T-cell (primary cell): ENCODE results near the gene KATNB1. TPM values are rescaled to one million over a fixed set of nuclear protein-coding genes. Genes with fewer than 3 reads are reported as not detected.

Source experiments
- ATAC-seq, 4 experiments: fragments of 200-7000 bp in 3 of 4; fragments of 150-1000 bp in 1 of 4; cut with Tn5 transposase; replicated peaks in 1 of 4; 1 replicate in 3 of 4; 2 replicates in 1 of 4; pipeline ENCODE4 v1.10.0; 2021; ENCODE audit warnings: moderate library complexity in 3 of 4, mild to moderate bottlenecking in 2 of 4, moderate number of reproducible peaks in 1 of 4
- CTCF ChIA-PET, 2 donors: fragments of 300-600 bp; sonication (Branson Sonifier 250); formaldehyde crosslinking; loops; one replicate each; lab custom pipeline; 2022; ENCODE audit warnings: antibody characterized with exemption in 2 of 2; lab: Charles Lee
- POLR2A ChIA-PET, 2 donors: fragments of 300-600 bp; sonication (Branson Sonifier 250); formaldehyde crosslinking; loops; one replicate each; lab custom pipeline; 2022; ENCODE audit warnings: antibody characterized with exemption in 2 of 2; lab: Charles Lee
- DNase-seq, 35 experiments: peaks; one replicate each; pipeline versions ENCODE4 v3.0.0 to v3.0.0-alpha.2; 2013 to 2023
- H3K27ac ChIP-seq: one replicate; pipeline ENCODE4 v1.5.1; 2013; ENCODE audit warnings: low read length
- H3K27me3 ChIP-seq, 2 experiments: replicated peaks in 1 of 2; 1 replicate in 1 of 2; 2 replicates in 1 of 2; pipeline versions ENCODE4 v1.6.1 to v1.7.0; 2013; ENCODE audit warnings: low read length in 1 of 2, mixed read lengths in 1 of 2; ENCODE audit not compliant: control insufficient read depth in 2 of 2, insufficient read depth in 2 of 2; ENCODE audit errors: extremely low read depth in 1 of 2
- H3K36me3 ChIP-seq, 2 donors: 1 replicate in 1 of 2; 2 replicates in 1 of 2; pipeline versions ENCODE4 v1.6.1 to v1.7.0; 2013; ENCODE audit warnings: low read length in 1 of 2; ENCODE audit not compliant: control insufficient read depth in 2 of 2, insufficient read depth in 1 of 2; ENCODE audit errors: extremely low read depth in 1 of 2
- H3K4me1 ChIP-seq, 2 experiments: 1 replicate in 1 of 2; 2 replicates in 1 of 2; pipeline versions ENCODE4 v1.6.1 to v1.7.0; 2013; ENCODE audit warnings: low read length in 2 of 2, mixed read lengths in 1 of 2; ENCODE audit not compliant: insufficient read depth in 2 of 2, control insufficient read depth in 1 of 2; ENCODE audit errors: extremely low read depth in 1 of 2
- H3K4me3 ChIP-seq, 2 donors: 1 replicate in 1 of 2; 2 replicates in 1 of 2; pipeline versions ENCODE4 v1.5.1 to v1.7.0; 2013; ENCODE audit warnings: mild to moderate bottlenecking in 2 of 2, low read length in 1 of 2, moderate library complexity in 1 of 2; ENCODE audit not compliant: control insufficient read depth in 1 of 2; ENCODE audit errors: extremely low read depth in 1 of 2
- H3K9me3 ChIP-seq: 2 replicates; pipeline ENCODE4 v1.7.0; 2013
- H3K27ac Mint-ChIP-seq, 2 donors: one replicate each; pipeline ENCODE4 v1.8.0; 2020 to 2021; ENCODE audit warnings: mild to moderate bottlenecking in 2 of 2, mixed read lengths in 2 of 2
- H3K27me3 Mint-ChIP-seq, 2 donors: one replicate each; pipeline ENCODE4 v1.8.0; 2021 to 2022; ENCODE audit warnings: mixed read lengths in 2 of 2
- H3K36me3 Mint-ChIP-seq: one replicate; pipeline ENCODE4 v1.8.0; 2021; ENCODE audit warnings: mixed read lengths
- H3K4me1 Mint-ChIP-seq, 3 donors: one replicate each; pipeline ENCODE4 v1.8.0; 2020 to 2022; ENCODE audit warnings: mixed read lengths in 3 of 3, mild to moderate bottlenecking in 1 of 3
- H3K4me3 Mint-ChIP-seq, 3 donors: one replicate each; pipeline ENCODE4 v1.8.0; 2020 to 2022; ENCODE audit warnings: mild to moderate bottlenecking in 3 of 3, mixed read lengths in 3 of 3, moderate library complexity in 3 of 3
- H3K9me3 Mint-ChIP-seq, 3 donors: one replicate each; pipeline ENCODE4 v1.8.0; 2020 to 2022; ENCODE audit warnings: mixed read lengths in 3 of 3
- WGBS: methylation state at CpG from one replicate; pipeline ENCODE4 v1.1.5; 2013; ENCODE audit warnings: missing lambda C conversion rate; ENCODE audit not compliant: insufficient coverage; 5-methylcytosine and 5-hydroxymethylcytosine counted together
- total RNA-seq, 35 experiments: library from RNA in 6 of 35; stranded (reverse) in 6 of 35; fragments of 120-200 nt in 1 of 35; gene quantifications; one replicate each; pipeline versions ENCODE4 v1.2.1 to v1.2.4 and lab custom pipeline; 2013 to 2026

Gene KATNB1
- total RNA-seq, 5 donors from 2014 or later (not counting 1 experiment from before 2014, with no cell fraction given) = 23.0 to 28.0 (median 25.5) TPM

- H3K27me3 Mint-ChIP-seq = no peaks in the 10 kb centered on the region
- H3K4me1 Mint-ChIP-seq = no peaks in the 10 kb centered on the region
- WGBS = 92% methylated on average over 9 of the region's 17 CpGs
- H3K9me3 Mint-ChIP-seq = no peaks in the 10 kb centered on the region
- H3K27me3 ChIP-seq = peaks cover 0 to 2% of the 10 kb centered on the region in 2 experiments
- POLR2A ChIA-PET = interaction anchor here in 1 of 2 donors (0.6 kb wide), 1 partner anchor 35 kb away, joined by 8 read pairs; no protein-coding TSS in a partner anchor
- DNase-seq = no peak
- ATAC-seq = no peak
- H3K4me1 ChIP-seq = no peaks in the 10 kb centered on the region
- H3K27ac ChIP-seq = no peak overlapping the region
- no peak overlapping the region for H3K27ac Mint-ChIP-seq
- H3K4me3 ChIP-seq = no peak overlapping the region
- H3K9me3 ChIP-seq = no peaks in the 10 kb centered on the region
- no peaks in the 10 kb centered on the region for H3K36me3 Mint-ChIP-seq
- H3K4me3 Mint-ChIP-seq = no peak overlapping the region
- CTCF ChIA-PET = no interaction called here
- H3K36me3 ChIP-seq = no peaks in the 10 kb centered on the region
Observed at GRCh38 chr16:57765160-57765728, 29.7 kb downstream of the KATNB1 start.

- H3K9me3 ChIP-seq = no peaks in the 10 kb centered on the region
- Mint-ChIP-seq H3K9me3 (no peaks in the 10 kb centered on the region), H3K4me1 (no peaks in the 10 kb centered on the region), H3K4me3 (no peak overlapping the region), H3K36me3 (no peaks in the 10 kb centered on the region), H3K27me3 (no peaks in the 10 kb centered on the region), H3K27ac (no peak overlapping the region)
- no peak overlapping the region for H3K4me3 ChIP-seq
- WGBS = 84% methylated on average over 15 of the region's 15 CpGs
- ATAC-seq (no peak), DNase-seq (no peak)
- no peaks in the 10 kb centered on the region for H3K4me1 ChIP-seq
- H3K27me3 ChIP-seq = peaks cover 0 to 2% of the 10 kb centered on the region in 2 experiments
- no peaks in the 10 kb centered on the region for H3K36me3 ChIP-seq
- H3K27ac ChIP-seq = no peak overlapping the region
- ChIA-PET CTCF (no interaction called here), POLR2A (no interaction called here)
Observed at GRCh38 chr16:57766714-57767348, 31.3 kb downstream of the KATNB1 start.

- CTCF ChIA-PET = no interaction called here
- ATAC-seq = no peak
- Histone ChIP-seq H3K27ac (no peak overlapping the region), H3K27me3 (peaks cover 0 to 2% of the 10 kb centered on the region in 2 experiments), H3K36me3 (no peaks in the 10 kb centered on the region), H3K4me3 (no peak overlapping the region), H3K4me1 (no peaks in the 10 kb centered on the region), H3K9me3 (no peaks in the 10 kb centered on the region)
- POLR2A ChIA-PET = no interaction called here
- Mint-ChIP-seq H3K9me3 (no peaks in the 10 kb centered on the region), H3K4me1 (no peaks in the 10 kb centered on the region), H3K36me3 (no peaks in the 10 kb centered on the region), H3K4me3 (no peak overlapping the region), H3K27ac (no peak overlapping the region), H3K27me3 (no peaks in the 10 kb centered on the region)
- 91% methylated on average over 17 of the region's 22 CpGs for WGBS
- DNase-seq = no peak
Observed at GRCh38 chr16:57769541-57770145, 34.1 kb downstream of the KATNB1 start.

- Histone ChIP-seq H3K27ac (no peak overlapping the region), H3K27me3 (peaks cover 0 to 3% of the 10 kb centered on the region in 2 experiments), H3K9me3 (no peaks in the 10 kb centered on the region), H3K36me3 (no peaks in the 10 kb centered on the region), H3K4me3 (no peak overlapping the region), H3K4me1 (no peaks in the 10 kb centered on the region)
- Mint-ChIP-seq H3K36me3 (no peaks in the 10 kb centered on the region), H3K4me1 (no peaks in the 10 kb centered on the region), H3K27ac (no peak overlapping the region), H3K4me3 (no peak overlapping the region), H3K9me3 (no peaks in the 10 kb centered on the region), H3K27me3 (no peaks in the 10 kb centered on the region)
- WGBS = 90% methylated on average over 12 of the region's 15 CpGs
- ChIA-PET POLR2A (no interaction called here), CTCF (no interaction called here)
- no peak for DNase-seq
- ATAC-seq = no peak
Observed at GRCh38 chr16:57770361-57770760, 34.8 kb downstream of the KATNB1 start.

- Mint-ChIP-seq H3K4me3 (no peak overlapping the region), H3K36me3 (no peaks in the 10 kb centered on the region), H3K27ac (no peak overlapping the region), H3K4me1 (no peaks in the 10 kb centered on the region), H3K9me3 (no peaks in the 10 kb centered on the region), H3K27me3 (no peaks in the 10 kb centered on the region)
- WGBS = 89% methylated on average over 20 of the region's 26 CpGs
- H3K27ac ChIP-seq = no peak overlapping the region
- no peaks in the 10 kb centered on the region for H3K36me3 ChIP-seq
- DNase-seq (no peak), ATAC-seq (no peak)
- no peaks in the 10 kb centered on the region for H3K4me1 ChIP-seq
- ChIA-PET POLR2A (no interaction called here), CTCF (no interaction called here)
- H3K4me3 ChIP-seq = no peak overlapping the region
- no peaks in the 10 kb centered on the region for H3K9me3 ChIP-seq
- peaks cover 0 to 7% of the 10 kb centered on the region in 2 experiments for H3K27me3 ChIP-seq
Observed at GRCh38 chr16:57771141-57771785, 35.7 kb downstream of the KATNB1 start.

- no peaks in the 10 kb centered on the region for H3K36me3 ChIP-seq
Observed at GRCh38 chr16:57773019-57773418, 37.4 kb downstream of the KATNB1 start.

More at GRCh38 chr16:57773019-57773418, 37.4 kb downstream of the KATNB1 start:
- ATAC-seq (no peak), DNase-seq (no peak)
- Mint-ChIP-seq H3K9me3 (no peaks in the 10 kb centered on the region), H3K27ac (no peak overlapping the region), H3K27me3 (no peaks in the 10 kb centered on the region), H3K4me1 (no peaks in the 10 kb centered on the region), H3K36me3 (no peaks in the 10 kb centered on the region), H3K4me3 (no peak overlapping the region)
- no peak overlapping the region for H3K4me3 ChIP-seq
- H3K9me3 ChIP-seq = no peaks in the 10 kb centered on the region
- 77% methylated on average over 9 of the region's 11 CpGs for WGBS
- CTCF ChIA-PET = no interaction called here
- H3K4me1 ChIP-seq = no peaks in the 10 kb centered on the region
- H3K27ac ChIP-seq = no peak overlapping the region
- peaks cover 0 to 7% of the 10 kb centered on the region in 2 experiments for H3K27me3 ChIP-seq
- POLR2A ChIA-PET = no interaction called here
